Astrocyte (in vitro differentiated cells and primary cell): Measurements from ENCODE around the gene OTOF. TPM values are rescaled to one million over a fixed set of nuclear protein-coding genes. Genes with fewer than 3 reads are reported as not detected.

ENCODE experiments used
- DNase-seq: peaks from one replicate; pipeline ENCODE4 v3.0.0-alpha.2; 2010; ENCODE audit warnings: low read depth
- FAIRE-seq: peaks from 2 replicates; lab custom pipeline; 2011; peaks lifted over from hg19 to GRCh38; lab: Jason Lieb, UNC
- H2AFZ ChIP-seq: 2 replicates; pipeline ENCODE4 v1.6.0; 2012; ENCODE audit warnings: low read depth, low read length, inconsistent platforms
- H3K27ac ChIP-seq: 2 replicates; pipeline ENCODE4 v1.5.1; 2011; ENCODE audit warnings: low read depth, low read length, inconsistent platforms
- H3K27me3 ChIP-seq: 2 replicates; pipeline ENCODE4 v1.6.0; 2011; ENCODE audit warnings: low read length, inconsistent platforms; ENCODE audit not compliant: insufficient read depth
- H3K36me3 ChIP-seq: 2 replicates; pipeline ENCODE4 v1.5.1; 2011; ENCODE audit warnings: low read length, inconsistent platforms; ENCODE audit not compliant: insufficient read depth
- H3K4me1 ChIP-seq: 2 replicates; pipeline ENCODE4 v1.5.1; 2011; ENCODE audit warnings: low read length, inconsistent platforms; ENCODE audit not compliant: insufficient read depth
- H3K4me2 ChIP-seq: 2 replicates; pipeline ENCODE4 v1.6.0; 2012; ENCODE audit warnings: low read length, inconsistent platforms
- H3K4me3 ChIP-seq: 2 replicates; pipeline ENCODE4 v1.5.1; 2011; ENCODE audit warnings: low read depth, mild to moderate bottlenecking, low read length, inconsistent platforms; ENCODE audit not compliant: insufficient read depth
- H3K79me2 ChIP-seq: 2 replicates; pipeline ENCODE4 v1.6.0; 2012; ENCODE audit warnings: mild to moderate bottlenecking, low read length, inconsistent platforms; ENCODE audit not compliant: insufficient read depth
- H3K9ac ChIP-seq: 2 replicates; pipeline ENCODE4 v1.6.0; 2012; ENCODE audit warnings: mild to moderate bottlenecking, low read length, inconsistent platforms
- H3K9me3 ChIP-seq: 2 replicates; pipeline ENCODE4 v1.5.1; 2012; ENCODE audit warnings: low read depth, mild to moderate bottlenecking, low read length, inconsistent platforms; ENCODE audit not compliant: insufficient read depth
- H4K20me1 ChIP-seq: 2 replicates; pipeline ENCODE4 v1.6.0; 2012; ENCODE audit warnings: low read length, inconsistent platforms; ENCODE audit not compliant: insufficient read depth
- H3K27ac Mint-ChIP-seq: one replicate; pipeline ENCODE4 v1.8.0; 2021; ENCODE audit warnings: mild to moderate bottlenecking, mixed read lengths; ENCODE audit not compliant: unreplicated experiment
- H3K27me3 Mint-ChIP-seq: one replicate; pipeline ENCODE4 v1.8.0; 2021; ENCODE audit warnings: low read depth, mixed read lengths; ENCODE audit not compliant: unreplicated experiment
- H3K36me3 Mint-ChIP-seq: one replicate; pipeline ENCODE4 v1.8.0; 2021; ENCODE audit warnings: low read depth, mixed read lengths; ENCODE audit not compliant: unreplicated experiment
- H3K4me1 Mint-ChIP-seq: one replicate; pipeline ENCODE4 v1.8.0; 2021; ENCODE audit warnings: low read depth, mixed read lengths; ENCODE audit not compliant: unreplicated experiment
- H3K4me3 Mint-ChIP-seq: one replicate; pipeline ENCODE4 v1.8.0; 2021; ENCODE audit warnings: mild to moderate bottlenecking, moderate library complexity, mixed read lengths; ENCODE audit not compliant: unreplicated experiment
- H3K9me3 Mint-ChIP-seq: one replicate; pipeline ENCODE4 v1.8.0; 2021; ENCODE audit warnings: mild to moderate bottlenecking, mixed read lengths; ENCODE audit not compliant: unreplicated experiment
- EZH2 ChIP-seq: IDR thresholded peaks from 2 replicates; pipeline ENCODE4 v1.6.1; 2012; ENCODE audit warnings: mild to moderate bottlenecking, low read length, inconsistent platforms; ENCODE audit not compliant: insufficient read depth
- total RNA-seq: library from RNA; stranded (reverse); gene quantifications from 2 replicates; pipeline ENCODE4 v1.2.1, GENCODE V29; 2021
- TF ChIP-seq, protein P1 (sequence below): IDR thresholded peaks from 2 replicates; pipeline ENCODE4 v1.5.1; 2011; ENCODE audit warnings: low read depth, mild to moderate bottlenecking, inconsistent platforms, low read length, moderate library complexity; ENCODE audit not compliant: insufficient read depth

OTOF gene
- total RNA-seq, 1 donor from 2014 or later, result not detected

DNA sequence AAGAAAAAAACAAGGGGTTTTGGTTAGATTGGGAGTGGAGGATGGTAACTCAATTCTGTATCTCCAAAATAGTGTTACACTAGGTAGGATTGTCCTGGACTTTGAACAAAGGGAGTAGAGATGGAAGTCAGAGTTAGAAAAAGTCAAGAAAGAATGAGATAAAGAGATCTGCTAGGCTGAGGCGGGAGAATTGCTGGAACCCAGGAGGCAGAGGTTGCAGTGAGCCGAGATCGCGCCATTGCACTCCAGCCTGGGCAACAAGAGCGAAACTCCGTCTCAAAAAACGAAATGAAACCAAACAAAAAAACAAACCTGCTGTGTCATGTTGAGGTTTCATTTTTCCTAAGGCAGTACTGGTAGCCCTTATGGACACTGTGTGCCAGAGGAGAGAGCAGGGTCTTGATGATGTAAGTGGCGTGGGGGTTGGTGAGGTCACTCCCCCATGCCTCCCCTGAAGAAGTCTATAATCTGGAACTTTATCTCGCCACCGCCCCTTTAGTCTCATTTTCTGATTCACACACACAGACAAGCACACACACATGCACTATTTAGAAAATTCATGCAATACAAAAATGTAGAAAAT lies 65.7 kb downstream of the OTOF start:
- Mint-ChIP-seq H3K27ac (peak overlapping the region; percentile 83), H3K27me3 (peaks cover 5% of the 10 kb centered on the region), H3K36me3 (peaks cover 2% of the 10 kb centered on the region), H3K4me3 (no peak overlapping the region), H3K4me1 (peaks cover 1% of the 10 kb centered on the region), H3K9me3 (no peaks in the 10 kb centered on the region)
- TF ChIP-seq, protein P1, sequence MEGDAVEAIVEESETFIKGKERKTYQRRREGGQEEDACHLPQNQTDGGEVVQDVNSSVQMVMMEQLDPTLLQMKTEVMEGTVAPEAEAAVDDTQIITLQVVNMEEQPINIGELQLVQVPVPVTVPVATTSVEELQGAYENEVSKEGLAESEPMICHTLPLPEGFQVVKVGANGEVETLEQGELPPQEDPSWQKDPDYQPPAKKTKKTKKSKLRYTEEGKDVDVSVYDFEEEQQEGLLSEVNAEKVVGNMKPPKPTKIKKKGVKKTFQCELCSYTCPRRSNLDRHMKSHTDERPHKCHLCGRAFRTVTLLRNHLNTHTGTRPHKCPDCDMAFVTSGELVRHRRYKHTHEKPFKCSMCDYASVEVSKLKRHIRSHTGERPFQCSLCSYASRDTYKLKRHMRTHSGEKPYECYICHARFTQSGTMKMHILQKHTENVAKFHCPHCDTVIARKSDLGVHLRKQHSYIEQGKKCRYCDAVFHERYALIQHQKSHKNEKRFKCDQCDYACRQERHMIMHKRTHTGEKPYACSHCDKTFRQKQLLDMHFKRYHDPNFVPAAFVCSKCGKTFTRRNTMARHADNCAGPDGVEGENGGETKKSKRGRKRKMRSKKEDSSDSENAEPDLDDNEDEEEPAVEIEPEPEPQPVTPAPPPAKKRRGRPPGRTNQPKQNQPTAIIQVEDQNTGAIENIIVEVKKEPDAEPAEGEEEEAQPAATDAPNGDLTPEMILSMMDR, result no peak
- no peak for TF ChIP-seq EZH2
- no peaks in the 10 kb centered on the region for H3K9me3 ChIP-seq
- H3K27me3 ChIP-seq, result peaks cover 3% of the 10 kb centered on the region
- FAIRE-seq (no peak), DNase-seq (no peak)
- H4K20me1 ChIP-seq, result no peaks in the 10 kb centered on the region
- H3K27ac ChIP-seq, result no peak overlapping the region
- H3K36me3 ChIP-seq, result no peaks in the 10 kb centered on the region
- no peak overlapping the region for H3K4me3 ChIP-seq
- H3K79me2 ChIP-seq, result no peaks in the 10 kb centered on the region
- no peak overlapping the region for H3K9ac ChIP-seq
- no peak overlapping the region for H3K4me2 ChIP-seq
- H2AFZ ChIP-seq, result no peak overlapping the region
- H3K4me1 ChIP-seq, result no peaks in the 10 kb centered on the region

- Mint-ChIP-seq H3K4me3 (no peak overlapping the region), H3K27me3 (peaks cover 5% of the 10 kb centered on the region), H3K36me3 (peaks cover 2% of the 10 kb centered on the region), H3K9me3 (no peaks in the 10 kb centered on the region), H3K27ac (no peak overlapping the region), H3K4me1 (peaks cover 1% of the 10 kb centered on the region)
- no peak overlapping the region for H3K27ac ChIP-seq
- no peak overlapping the region for H2AFZ ChIP-seq
- no peak overlapping the region for H3K9ac ChIP-seq
- no peaks in the 10 kb centered on the region for H3K9me3 ChIP-seq
- DNase-seq (no peak), FAIRE-seq (no peak)
- H3K27me3 ChIP-seq, result peaks cover 3% of the 10 kb centered on the region
- no peak for TF ChIP-seq EZH2
- TF ChIP-seq, protein P1, result no peak
- no peak overlapping the region for H3K4me3 ChIP-seq
- H3K36me3 ChIP-seq, result no peaks in the 10 kb centered on the region
- H3K4me1 ChIP-seq, result no peaks in the 10 kb centered on the region
- no peaks in the 10 kb centered on the region for H3K79me2 ChIP-seq
- no peaks in the 10 kb centered on the region for H4K20me1 ChIP-seq
- H3K4me2 ChIP-seq, result no peak overlapping the region
These were observed 66.5 kb downstream of the OTOF start for GRCh38 chr2:26411419-26411818.

- Histone ChIP-seq H3K4me1 (no peaks in the 10 kb centered on the region), H3K27ac (no peak overlapping the region), H3K36me3 (no peaks in the 10 kb centered on the region), H3K4me2 (no peak overlapping the region), H3K9me3 (no peaks in the 10 kb centered on the region), H3K27me3 (peaks cover 3% of the 10 kb centered on the region), H3K9ac (no peak overlapping the region), H4K20me1 (no peaks in the 10 kb centered on the region), H2AFZ (no peak overlapping the region), H3K4me3 (no peak overlapping the region), H3K79me2 (no peaks in the 10 kb centered on the region)
- no peak overlapping the region for H3K27ac Mint-ChIP-seq
- H3K4me1 Mint-ChIP-seq, result peaks cover 1% of the 10 kb centered on the region
- peaks cover 5% of the 10 kb centered on the region for H3K27me3 Mint-ChIP-seq
- H3K36me3 Mint-ChIP-seq, result peaks cover 2% of the 10 kb centered on the region
- FAIRE-seq (no peak), DNase-seq (no peak)
- no peak overlapping the region for H3K4me3 Mint-ChIP-seq
- TF ChIP-seq, protein P1, result no peak
- no peak for TF ChIP-seq EZH2
- no peaks in the 10 kb centered on the region for H3K9me3 Mint-ChIP-seq
These were observed 67.1 kb downstream of the OTOF start for GRCh38 chr2:26410764-26411243.
